NCI-H2171 (cell line): Measurements from ENCODE around the gene NAA80.
"Not testable (repeated sequence)": the region's sequence is repeated elsewhere in the genome, so short reads cannot be mapped to it uniquely, and the experiment has no call there.

Experiments
- DNase-seq: peaks from one replicate; lab custom pipeline; 2025; lab: John Stamatoyannopoulos, UW

NAA80 gene

GRCh38 chr3:50269460-50269859 lies 29.7 kb downstream of the NAA80 start:
- no peak for DNase-seq

GRCh38 chr3:50268703-50269451 lies 30.3 kb downstream of the NAA80 start, which contains the start of gene SEMA3B:
Gene SEMA3B (plus strand): TSS chr3:50269147. CDS start chr3:50269241, 94 bp downstream.
- DNase-seq = no peak

GRCh38 chr3:50268276-50268675 lies 30.9 kb downstream of the NAA80 start:
- no peak for DNase-seq

GRCh38 chr3:50267280-50267913 lies 31.8 kb downstream of the NAA80 start:
- no peak for DNase-seq

GRCh38 chr3:50266836-50267235 lies 32.4 kb downstream of the NAA80 start:
- no peak for DNase-seq

- no peak for DNase-seq
Observed at GRCh38 chr3:50266017-50266416, 33.2 kb downstream of the NAA80 start.

- DNase-seq = no peak
Observed at GRCh38 chr3:50265571-50265970, 33.6 kb downstream of the NAA80 start.

GRCh38 chr3:50264964-50265485 lies 34.2 kb downstream of the NAA80 start:
- DNase-seq = no peak

GRCh38 chr3:50264383-50264963 lies 34.7 kb downstream of the NAA80 start:
- no peak for DNase-seq

- no peak for DNase-seq
Observed at GRCh38 chr3:50263478-50264382, 35.5 kb downstream of the NAA80 start.

- DNase-seq = no peak
Observed at GRCh38 chr3:50262778-50263177, 36.4 kb downstream of the NAA80 start.

GRCh38 chr3:50262200-50262599 lies 37.0 kb downstream of the NAA80 start:
- not testable (repeated sequence) for DNase-seq

- DNase-seq = no peak
Observed at GRCh38 chr3:50261505-50261904, 37.7 kb downstream of the NAA80 start.

- no peak for DNase-seq
Observed at GRCh38 chr3:50260942-50261441, 38.2 kb downstream of the NAA80 start.

- peak; percentile 39 for DNase-seq
Observed at GRCh38 chr3:50260027-50260941, 38.9 kb downstream of the NAA80 start.

GRCh38 chr3:50259432-50260026 lies 39.7 kb downstream of the NAA80 start:
- peak; percentile 37 for DNase-seq

- DNase-seq = no peak
Observed at GRCh38 chr3:50258979-50259378, 40.2 kb downstream of the NAA80 start.

- DNase-seq = no peak
Observed at GRCh38 chr3:50258029-50258680, 41.0 kb downstream of the NAA80 start.
